ENCODE measurements around the gene ATP6V1G3.

DNA sequence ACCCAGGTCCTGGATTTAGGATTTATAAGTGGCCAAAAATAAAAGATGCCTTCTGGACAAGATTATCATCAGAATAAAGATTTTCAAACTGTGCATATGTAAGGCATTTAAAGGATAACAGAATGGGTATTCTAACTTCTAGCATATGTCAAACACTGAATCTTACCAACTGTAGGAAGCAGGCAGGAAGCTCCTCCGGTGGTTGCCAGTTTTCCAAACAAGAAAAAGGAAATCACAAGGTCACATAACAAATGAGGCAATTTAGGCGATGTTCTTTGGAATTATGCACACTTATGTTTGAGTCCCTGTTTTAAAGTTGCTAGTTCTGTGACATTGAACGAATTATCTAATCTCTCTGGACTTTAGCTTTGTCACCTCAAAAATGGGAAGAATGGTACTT, 48.9 kb downstream of the ATP6V1G3 start:
- no peak for TF ChIP-seq POLR2A (IDR thresholded peaks at IDR 0.05; ENCODE audit: low read depth)
- TF ChIP-seq, protein P1, sequence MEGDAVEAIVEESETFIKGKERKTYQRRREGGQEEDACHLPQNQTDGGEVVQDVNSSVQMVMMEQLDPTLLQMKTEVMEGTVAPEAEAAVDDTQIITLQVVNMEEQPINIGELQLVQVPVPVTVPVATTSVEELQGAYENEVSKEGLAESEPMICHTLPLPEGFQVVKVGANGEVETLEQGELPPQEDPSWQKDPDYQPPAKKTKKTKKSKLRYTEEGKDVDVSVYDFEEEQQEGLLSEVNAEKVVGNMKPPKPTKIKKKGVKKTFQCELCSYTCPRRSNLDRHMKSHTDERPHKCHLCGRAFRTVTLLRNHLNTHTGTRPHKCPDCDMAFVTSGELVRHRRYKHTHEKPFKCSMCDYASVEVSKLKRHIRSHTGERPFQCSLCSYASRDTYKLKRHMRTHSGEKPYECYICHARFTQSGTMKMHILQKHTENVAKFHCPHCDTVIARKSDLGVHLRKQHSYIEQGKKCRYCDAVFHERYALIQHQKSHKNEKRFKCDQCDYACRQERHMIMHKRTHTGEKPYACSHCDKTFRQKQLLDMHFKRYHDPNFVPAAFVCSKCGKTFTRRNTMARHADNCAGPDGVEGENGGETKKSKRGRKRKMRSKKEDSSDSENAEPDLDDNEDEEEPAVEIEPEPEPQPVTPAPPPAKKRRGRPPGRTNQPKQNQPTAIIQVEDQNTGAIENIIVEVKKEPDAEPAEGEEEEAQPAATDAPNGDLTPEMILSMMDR (IDR thresholded peaks at IDR 0.05) = no peak
- no peak for TF ChIP-seq POLR2AphosphoS5 (IDR thresholded peaks at IDR 0.05)
